Eye (tissue), 1 donor: ENCODE measurements around the gene CYP26B1.
"Not testable (repeated sequence)": the region's sequence is repeated elsewhere in the genome, so short reads cannot be mapped to it uniquely, and the experiment has no call there.

ENCODE experiments used
- DNase-seq: peaks from one replicate; pipeline ENCODE4 v3.0.0-alpha.2; 2015

CYP26B1 gene

GRCh38 chr2:72104821-72105588, 42.7 kb downstream of the CYP26B1 start:
- no peak for DNase-seq

GRCh38 chr2:72103690-72104089, 44.0 kb downstream of the CYP26B1 start:
- DNase-seq, result no peak

DNA sequence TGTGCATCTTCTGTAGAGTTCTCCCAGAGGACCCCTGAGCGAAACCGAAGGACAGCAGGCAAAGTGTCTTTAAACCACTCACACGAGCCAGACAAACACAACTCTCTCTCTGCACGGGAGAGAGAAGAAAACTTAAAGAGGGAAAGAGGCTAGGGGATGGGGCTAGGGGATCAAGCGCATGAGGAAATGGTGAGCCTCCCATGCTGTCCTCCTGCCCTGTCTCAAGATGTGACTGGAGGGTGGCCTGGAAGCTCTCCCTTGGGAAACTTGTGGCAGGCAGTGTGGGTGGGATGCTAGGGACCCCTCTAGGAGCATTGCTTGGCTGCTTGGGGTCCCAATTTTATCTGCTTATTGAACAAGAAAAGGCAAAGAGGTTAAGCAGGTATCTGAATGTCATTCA, 44.5 kb downstream of the CYP26B1 start:
- no peak for DNase-seq

GRCh38 chr2:72098935-72099334, 48.7 kb downstream of the CYP26B1 start:
- DNase-seq, result no peak

GRCh38 chr2:72097276-72097675, 50.4 kb downstream of the CYP26B1 start:
- DNase-seq, result no peak

GRCh38 chr2:72096181-72096580, 51.5 kb downstream of the CYP26B1 start:
- no peak for DNase-seq

GRCh38 chr2:72095364-72095763, 52.3 kb downstream of the CYP26B1 start:
- no peak for DNase-seq

- DNase-seq, result no peak
These were observed 53.0 kb downstream of the CYP26B1 start for GRCh38 chr2:72094701-72095100.

DNA sequence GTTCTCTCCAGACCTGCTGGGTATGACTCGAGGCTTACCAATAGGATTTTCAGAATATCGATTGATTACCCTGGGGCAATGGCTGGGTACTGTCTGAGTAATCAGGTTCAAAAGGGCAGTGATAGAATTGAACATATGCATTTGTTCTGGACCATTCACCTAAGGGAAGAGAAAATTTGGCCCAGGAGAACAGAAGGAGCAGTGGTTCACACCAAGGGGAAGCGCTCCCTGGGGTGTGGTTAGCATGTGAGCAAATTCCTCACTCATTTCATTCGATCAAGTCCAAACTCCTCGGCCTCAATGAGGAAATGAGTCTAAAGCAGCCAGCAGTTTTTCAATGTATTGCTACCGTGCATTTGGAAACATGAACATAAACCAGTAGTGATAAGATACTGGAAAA, 55.6 kb downstream of the CYP26B1 start:
- DNase-seq, result no peak

DNA sequence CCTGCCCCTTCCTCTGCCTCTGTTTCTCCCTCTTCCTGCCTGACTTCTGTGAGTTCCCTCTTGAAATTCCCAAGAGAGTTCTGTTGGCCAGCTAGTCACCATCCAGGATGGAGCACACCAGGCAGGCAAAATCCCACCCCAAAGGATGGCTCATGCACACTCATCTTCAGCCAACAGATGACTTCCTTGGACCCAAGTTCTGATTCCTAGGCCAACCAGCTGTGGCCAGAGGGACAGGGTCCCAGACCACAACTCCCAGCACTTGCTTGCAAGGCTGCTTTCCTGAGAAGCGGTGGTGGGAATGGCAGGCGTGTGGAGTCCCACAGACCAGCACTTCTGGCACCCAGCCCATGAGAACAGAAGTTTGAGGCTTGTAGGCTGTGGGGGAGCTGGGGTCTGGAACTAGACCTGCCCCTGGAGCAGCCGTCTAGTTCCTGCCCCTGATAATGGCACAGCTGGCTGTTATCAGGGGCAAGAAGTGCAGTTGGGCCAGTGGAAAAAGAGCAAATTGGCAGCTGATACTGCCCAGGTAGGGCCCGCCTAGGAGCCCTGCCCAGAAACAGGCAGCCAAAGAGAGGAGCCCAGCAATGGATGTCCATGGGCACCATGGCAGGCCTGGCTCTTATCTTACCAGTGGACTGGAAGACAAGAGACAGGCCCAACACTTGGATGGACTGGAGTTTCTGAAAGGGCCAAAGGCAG, 56.7 kb downstream of the CYP26B1 start:
- no peak for DNase-seq

- DNase-seq, result no peak
These were observed 57.4 kb downstream of the CYP26B1 start for GRCh38 chr2:72090271-72090720.

- no peak for DNase-seq
These were observed 58.1 kb downstream of the CYP26B1 start for GRCh38 chr2:72089537-72089936.

DNA sequence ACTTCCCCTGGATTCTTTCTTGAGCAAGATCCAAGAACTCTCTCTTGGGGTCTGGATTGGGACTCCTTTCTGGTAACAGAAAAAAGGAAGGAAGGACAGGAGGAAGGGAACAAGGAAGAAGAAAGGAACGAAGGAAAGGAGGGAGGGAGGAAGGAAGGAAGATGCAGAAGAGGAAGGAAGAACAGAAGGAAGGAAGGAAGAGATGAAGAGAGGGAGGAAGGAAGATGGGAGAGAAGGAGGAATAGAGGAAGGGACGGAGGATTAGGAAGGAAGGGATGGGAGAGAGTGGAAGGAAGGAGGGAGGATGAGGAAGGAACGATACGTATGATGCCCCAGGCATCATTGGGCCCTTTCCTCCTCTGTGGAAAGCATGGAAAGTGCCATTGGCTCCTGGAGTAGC, 58.6 kb downstream of the CYP26B1 start:
- DNase-seq, result no peak

- DNase-seq, result not testable (repeated sequence)
These were observed 60.6 kb downstream of the CYP26B1 start for GRCh38 chr2:72086871-72087633.

GRCh38 chr2:72085513-72085912, 62.1 kb downstream of the CYP26B1 start:
- DNase-seq, result no peak

DNA sequence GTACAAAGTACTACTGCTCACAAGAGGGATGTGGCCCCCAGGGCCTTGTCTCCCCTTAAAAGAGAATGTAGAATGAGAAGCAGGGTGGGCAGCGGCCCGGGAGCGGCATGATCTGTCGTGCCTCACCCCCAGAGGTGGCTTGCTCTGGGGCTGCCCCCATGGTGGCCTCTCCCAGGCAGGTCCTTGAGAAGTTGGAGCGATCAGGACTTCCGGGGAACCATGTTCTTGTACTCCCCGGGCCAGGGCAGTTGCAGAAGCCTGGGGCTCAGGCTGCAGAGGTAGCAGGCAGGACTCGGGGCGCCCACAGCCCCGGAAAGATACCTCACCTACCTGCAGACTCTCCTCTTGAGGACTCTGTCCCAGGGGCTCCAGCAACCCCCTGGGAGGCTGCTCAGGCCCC, 62.6 kb downstream of the CYP26B1 start:
- DNase-seq, result no peak

DNA sequence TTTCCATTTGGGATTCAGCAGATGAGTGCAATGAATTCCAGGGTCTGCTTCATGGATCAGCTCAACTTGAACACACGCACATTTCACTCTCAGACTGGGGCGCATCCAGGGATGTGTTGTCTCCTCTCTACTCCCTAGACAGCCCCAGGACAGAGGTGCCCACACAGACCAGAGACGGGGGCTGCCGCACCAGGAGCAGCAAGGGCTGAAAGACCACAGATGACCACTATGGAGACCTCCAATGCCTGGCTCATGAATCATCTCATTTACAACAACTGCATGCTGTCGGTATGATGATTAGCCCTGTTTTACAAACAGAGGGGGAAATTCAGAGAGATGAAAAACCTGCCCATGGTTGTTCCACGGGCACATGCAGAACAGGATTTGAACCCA, 63.1 kb downstream of the CYP26B1 start:
- DNase-seq, result no peak

GRCh38 chr2:72083751-72084583, 63.7 kb downstream of the CYP26B1 start:
- no peak for DNase-seq

GRCh38 chr2:72082887-72083286, 64.8 kb downstream of the CYP26B1 start:
- no peak for DNase-seq

GRCh38 chr2:72082021-72082601, 65.6 kb downstream of the CYP26B1 start:
- no peak for DNase-seq

GRCh38 chr2:72081451-72081850, 66.2 kb downstream of the CYP26B1 start:
- no peak for DNase-seq
